Spleen (tissue), 11 donors: ENCODE measurements around the gene SMAD6. TPM values are rescaled to one million over a fixed set of nuclear protein-coding genes. Genes with fewer than 3 reads are reported as not detected.

Experiments used
- DNase-seq: peaks from one replicate; pipeline ENCODE4 v3.0.0-alpha.2; 2020
- H3K27ac ChIP-seq, 8 donors: fragments of 200-600 bp; sonication (generic) in 7 of 8; 1 replicate in 4 of 8; 2 replicates in 4 of 8; pipeline versions ENCODE4 v1.5.0 to v1.8.0; 2016 to 2021; ENCODE audit warnings: inconsistent platforms in 4 of 8, mild to moderate bottlenecking in 4 of 8, moderate library complexity in 1 of 8
- H3K27me3 ChIP-seq, 7 donors: fragments of 200-600 bp; sonication (generic) in 6 of 7; replicated peaks in 1 of 7; 1 replicate in 4 of 7; 2 replicates in 3 of 7; pipeline versions ENCODE4 v1.5.0 to v1.8.0; 2016 to 2021; ENCODE audit warnings: inconsistent platforms in 3 of 7, mild to moderate bottlenecking in 1 of 7
- H3K36me3 ChIP-seq, 6 donors: fragments of 200-600 bp; sonication (generic) in 5 of 6; 1 replicate in 4 of 6; 2 replicates in 2 of 6; pipeline versions ENCODE4 v1.5.0 to v1.8.0; 2016 to 2021; ENCODE audit warnings: inconsistent platforms in 2 of 6
- H3K4me1 ChIP-seq, 6 donors: fragments of 200-600 bp; sonication (generic) in 5 of 6; 1 replicate in 3 of 6; 2 replicates in 3 of 6; pipeline versions ENCODE4 v1.5.0 to v1.8.0; 2016 to 2021; ENCODE audit warnings: inconsistent platforms in 3 of 6
- H3K4me3 ChIP-seq, 8 donors: fragments of 200-600 bp; sonication (generic) in 7 of 8; 1 replicate in 4 of 8; 2 replicates in 4 of 8; pipeline versions ENCODE4 v1.5.0 to v1.8.0; 2016 to 2021; ENCODE audit warnings: inconsistent platforms in 4 of 8, mild to moderate bottlenecking in 4 of 8, moderate library complexity in 2 of 8
- H3K9me3 ChIP-seq, 8 donors: fragments of 200-600 bp; sonication (generic) in 7 of 8; 1 replicate in 4 of 8; 2 replicates in 4 of 8; pipeline versions ENCODE4 v1.5.0 to v1.8.0; 2016 to 2021; ENCODE audit warnings: inconsistent platforms in 4 of 8
- CTCF ChIP-seq, 11 experiments: fragments of 200-600 bp in 7 of 11; fragments of 450-650 bp in 4 of 11; sonication (generic) in 4 of 11; IDR thresholded peaks in 8 of 11; conservative IDR thresholded peaks in 3 of 11; 1 replicate in 7 of 11; 2 replicates in 4 of 11; pipeline versions ENCODE4 v1.4.0 to v1.8.0; 2016 to 2021; ENCODE audit warnings: antibody characterized with exemption in 11 of 11, inconsistent platforms in 4 of 11, mild to moderate bottlenecking in 1 of 11
- POLR2A ChIP-seq, 3 donors: fragments of 450-650 bp; IDR thresholded peaks; one replicate each; pipeline ENCODE4 v1.5.1; 2017; ENCODE audit warnings: antibody characterized with exemption in 3 of 3, mild to moderate bottlenecking in 1 of 3
- POLR2AphosphoS5 ChIP-seq, 3 donors: sonication (generic); formaldehyde crosslinking; IDR thresholded peaks; one replicate each; pipeline ENCODE4 v1.5.1; 2017; ENCODE audit warnings: antibody characterized with exemption in 3 of 3
- WGBS, 5 donors: extraction: QIAGEN DNeasy Blood & Tissue Kit in 3 of 5; methylation state at CpG; one replicate each; pipeline versions ENCODE4 v1.1.5 to v1.1.7; 2013 to 2018; 5-methylcytosine and 5-hydroxymethylcytosine counted together
- intact Hi-C: fragments of 100-400 bp; cut with DNase I; formaldehyde crosslinking; loops from one replicate; pipeline ENCODE4 v1.15.0; 2023; ENCODE audit warnings: low total_unique reads
- polyA plus RNA-seq, 3 donors: library from polyadenylated mRNA; stranded (reverse); fragments of 200-250 nt; gene quantifications; one replicate each; pipeline ENCODE4 v1.2.1, GENCODE V29; 2013
- total RNA-seq, 7 donors: library from RNA; depleted of rRNA in 3 of 7; stranded (reverse); fragments of >200 nt in 3 of 7; fragmentation: NEBNext Ultra II Directional in 4 of 7; extraction: Animal tissue kit (Norgen Biotek cat#: 25700) in 4 of 7; gene quantifications; one replicate each; pipeline versions ENCODE4 v1.1.0 to v1.2.1, GENCODE V29; 2016 to 2021
- donor health status: healthy with polysubstance abuse.
- donor health status: DM: no; HTN: no; CAD: no; lungs with moderate emphysema.
- donor health status: DM: no; HTN: no; CAD: no.
- donor health status: Bipolar disorder and iron deficiency.
- donor health status: healthy.
- donor health status: DM: no; HTN: no; CAD: no.
- donor health status: DM: yes; HTN: yes; CAD: no.

The SMAD6 gene
- total and polyA plus RNA-seq, 10 donors = 0.72 to 14.0 (median 4.8) TPM

DNA sequence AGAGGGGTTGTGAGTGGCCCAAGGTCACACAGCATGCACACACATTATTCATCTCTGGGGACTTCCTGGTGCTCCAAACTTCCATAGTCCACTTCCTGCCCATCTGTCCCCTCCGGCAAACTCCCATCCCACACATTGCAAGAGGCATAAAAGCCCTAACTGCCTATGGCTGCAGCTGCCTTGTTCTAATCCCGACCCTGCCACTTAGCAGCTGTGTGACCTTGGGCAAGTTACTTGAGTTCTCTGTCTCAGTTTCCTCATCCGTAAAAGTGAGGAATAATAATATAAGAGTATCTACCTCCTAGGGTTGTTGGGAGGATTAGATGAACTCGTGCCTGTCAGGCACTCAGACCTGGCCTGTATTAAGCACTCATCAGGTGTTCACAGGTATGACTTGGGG lies 84.2 kb downstream of the SMAD6 start:
- no peak overlapping the region for H3K27ac ChIP-seq
- no peak overlapping the region for H3K4me3 ChIP-seq
- peaks cover 0 to 6% (median 0%) of the 10 kb centered on the region in 6 donors for H3K4me1 ChIP-seq
- DNase-seq = no peak
- no peaks in the 10 kb centered on the region for H3K9me3 ChIP-seq
- intact Hi-C loops = no loop called here
- H3K36me3 ChIP-seq = peaks cover 0 to 3% (median 0%) of the 10 kb centered on the region in 6 donors
- H3K27me3 ChIP-seq = no peaks in the 10 kb centered on the region
- 54 to 74% (median 66%) methylated on average over 4 of the region's 4 CpGs for WGBS, 5 donors
- TF ChIP-seq POLR2A (IDR thresholded peaks at IDR 0.05) (no peak), POLR2AphosphoS5 (IDR thresholded peaks at IDR 0.05) (no peak), CTCF (IDR thresholded peaks at IDR 0.05 in 8 of 11, conservative IDR thresholded peaks at IDR 0.05 in 3 of 11) (no peak)

- Histone ChIP-seq H3K4me3 (no peak overlapping the region), H3K4me1 (peaks cover 0 to 6% (median 0%) of the 10 kb centered on the region in 6 donors), H3K36me3 (no peaks in the 10 kb centered on the region), H3K27ac (no peak overlapping the region), H3K9me3 (no peaks in the 10 kb centered on the region), H3K27me3 (no peaks in the 10 kb centered on the region)
- TF ChIP-seq CTCF (IDR thresholded peaks at IDR 0.05 in 8 of 11, conservative IDR thresholded peaks at IDR 0.05 in 3 of 11) (no peak), POLR2AphosphoS5 (IDR thresholded peaks at IDR 0.05) (no peak), POLR2A (IDR thresholded peaks at IDR 0.05) (no peak)
- DNase-seq = no peak
- intact Hi-C loops = no loop called here
- WGBS, 5 donors = 66 to 87% (median 78%) methylated on average over 8 of the region's 8 CpGs
Observed at GRCh38 chr15:66786708-66787488, 84.9 kb downstream of the SMAD6 start.

- no peak for TF ChIP-seq POLR2AphosphoS5 (IDR thresholded peaks at IDR 0.05)
- no peak for TF ChIP-seq POLR2A (IDR thresholded peaks at IDR 0.05)
- TF ChIP-seq CTCF (IDR thresholded peaks at IDR 0.05 in 8 of 11, conservative IDR thresholded peaks at IDR 0.05 in 3 of 11) = no peak
- DNase-seq = no peak
- Histone ChIP-seq H3K27me3 (no peaks in the 10 kb centered on the region), H3K36me3 (no peaks in the 10 kb centered on the region), H3K4me1 (peaks cover 0 to 6% (median 0%) of the 10 kb centered on the region in 6 donors), H3K27ac (no peak overlapping the region), H3K4me3 (no peak overlapping the region), H3K9me3 (no peaks in the 10 kb centered on the region)
- 89 to 100% (median 95%) methylated on average over 1 of the region's 1 CpG for WGBS, 5 donors
- intact Hi-C loops = no loop called here
Observed at GRCh38 chr15:66787489-66787871, 85.4 kb downstream of the SMAD6 start.

GRCh38 chr15:66788024-66788423 lies 86.0 kb downstream of the SMAD6 start:
- no peak for DNase-seq
- WGBS, 5 donors = 94 to 98% (median 97%) methylated on average over 4 of the region's 4 CpGs
- Histone ChIP-seq H3K4me3 (no peak overlapping the region), H3K27ac (no peak overlapping the region), H3K9me3 (no peaks in the 10 kb centered on the region), H3K27me3 (no peaks in the 10 kb centered on the region), H3K36me3 (no peaks in the 10 kb centered on the region), H3K4me1 (peaks cover 0 to 6% (median 0%) of the 10 kb centered on the region in 6 donors)
- intact Hi-C loops = no loop called here
- TF ChIP-seq CTCF (IDR thresholded peaks at IDR 0.05 in 8 of 11, conservative IDR thresholded peaks at IDR 0.05 in 3 of 11) (no peak), POLR2AphosphoS5 (IDR thresholded peaks at IDR 0.05) (no peak), POLR2A (IDR thresholded peaks at IDR 0.05) (no peak)
